NCI-H1694 (cell line): ENCODE measurements around the gene SERPINA12.

Experiments
- DNase-seq: peaks from one replicate; lab custom pipeline; 2025; lab: John Stamatoyannopoulos, UW

SERPINA12 gene

DNA sequence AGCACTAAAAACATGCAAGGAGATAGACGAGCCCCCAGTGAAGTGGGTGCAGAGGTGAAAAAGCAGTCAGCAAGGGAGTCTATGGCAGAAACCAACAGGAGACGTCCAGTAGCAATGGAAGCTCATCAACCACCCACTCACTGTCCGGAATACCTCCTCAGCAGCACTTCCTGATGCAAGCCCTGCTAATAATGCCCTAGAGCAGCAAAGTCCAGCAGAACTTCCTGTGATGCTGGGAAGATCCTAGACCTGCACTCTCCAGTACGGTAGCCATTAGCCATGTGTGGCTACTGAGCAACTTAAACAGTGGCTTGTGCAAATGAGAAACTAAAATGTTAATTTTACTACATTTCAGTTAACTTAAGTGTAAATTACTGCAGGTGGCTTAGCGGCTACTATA is 44.2 kb downstream of the SERPINA12 start:
- DNase-seq: no peak

GRCh38 chr14:94464290-94464689 is 45.0 kb downstream of the SERPINA12 start:
- no peak for DNase-seq

DNA sequence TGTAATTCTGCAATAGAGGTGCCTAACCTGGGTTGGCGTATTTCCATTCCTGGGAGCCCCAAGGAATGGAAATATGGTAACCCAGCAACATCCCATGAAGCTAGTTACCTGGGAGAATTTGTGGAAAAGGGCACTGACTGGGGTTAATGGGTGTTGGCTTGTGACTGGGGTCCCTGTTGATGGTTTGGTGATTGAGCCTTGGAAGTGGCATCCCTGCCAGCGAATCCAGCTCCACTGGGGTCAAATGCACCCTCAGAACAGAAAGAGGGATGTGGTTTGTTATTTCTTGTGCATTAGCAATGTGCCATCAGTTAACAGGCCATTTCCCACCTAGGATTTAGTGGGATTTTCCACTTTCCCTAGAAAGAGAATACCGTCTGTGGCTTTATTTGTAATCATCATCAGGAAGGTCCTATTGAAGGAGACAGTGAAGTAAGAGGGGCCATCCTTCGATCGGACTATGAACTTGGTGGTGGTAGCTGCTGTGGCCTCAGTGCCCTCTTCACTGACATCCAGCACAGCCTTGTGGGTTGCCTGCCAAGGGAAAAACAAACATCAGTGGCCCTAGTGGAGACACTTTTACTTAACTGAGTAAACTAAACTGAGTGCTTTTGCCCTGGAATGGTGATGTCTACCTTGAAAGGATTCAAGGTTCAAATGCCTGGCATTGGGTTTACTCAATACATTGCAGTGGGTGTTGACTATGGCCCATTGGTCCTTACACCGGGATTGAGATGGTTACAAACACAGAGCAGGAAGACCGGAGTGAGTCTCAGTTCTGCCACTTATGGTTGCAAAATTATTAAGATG is 46.3 kb downstream of the SERPINA12 start:
- no peak for DNase-seq

DNA sequence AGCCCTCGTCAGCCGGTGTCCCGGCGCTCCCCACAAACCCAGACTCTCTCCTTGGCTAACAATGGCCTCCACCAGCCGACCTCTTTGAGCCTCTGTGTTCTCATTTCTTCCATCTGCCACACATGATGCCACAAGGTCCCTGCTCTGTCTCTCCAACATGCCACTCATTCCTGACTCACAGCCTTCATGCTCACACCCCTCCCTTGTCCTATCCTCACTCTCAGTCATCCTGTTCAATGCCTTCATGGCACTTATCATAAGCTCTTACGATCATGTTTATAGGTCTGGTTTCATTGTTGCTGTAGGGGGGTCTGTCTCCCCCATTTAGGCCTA is 47.1 kb downstream of the SERPINA12 start:
- DNase-seq: no peak

- DNase-seq: no peak
Measured at GRCh38 chr14:94461526-94462218, 47.6 kb downstream of the SERPINA12 start.

DNA sequence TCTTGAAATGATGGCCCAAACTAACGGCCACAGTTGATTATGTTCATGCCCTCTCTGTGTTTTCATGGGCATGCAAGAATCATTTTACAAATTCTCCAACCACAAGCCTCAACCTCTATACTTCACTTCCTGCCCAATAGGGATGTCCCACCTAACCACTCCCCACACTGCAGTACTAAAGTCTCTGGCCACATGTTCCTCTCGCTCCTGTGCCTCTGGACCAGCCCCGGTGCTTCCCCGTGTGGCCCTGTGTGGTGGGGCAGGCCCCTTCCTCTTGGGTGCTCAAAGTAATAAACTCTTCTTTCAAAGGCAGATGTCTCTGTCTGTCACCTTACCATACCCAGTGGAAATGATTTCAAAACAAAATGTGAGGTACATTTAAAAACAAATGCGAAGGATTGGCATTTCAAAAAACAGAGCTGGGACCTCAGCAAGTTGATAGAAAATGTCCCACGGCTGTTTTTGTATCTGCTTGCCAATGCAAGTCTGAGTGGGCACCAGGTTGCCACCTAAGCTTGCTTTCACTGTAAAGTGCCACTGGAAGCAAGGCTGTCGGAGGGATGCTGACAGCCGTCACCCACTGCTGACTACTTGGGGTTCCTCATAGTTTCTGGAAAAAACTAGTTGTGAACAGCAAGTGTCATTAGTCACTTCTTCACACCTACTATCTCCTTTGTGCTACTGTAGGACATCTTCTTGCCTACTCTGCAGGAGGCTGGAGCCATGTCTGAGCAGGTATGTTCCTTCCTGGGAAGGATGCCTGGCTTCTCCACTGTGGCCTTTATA is 48.4 kb downstream of the SERPINA12 start:
- no peak for DNase-seq

- DNase-seq: no peak
Measured at GRCh38 chr14:94458558-94459205, 50.6 kb downstream of the SERPINA12 start.

GRCh38 chr14:94458096-94458495 is 51.2 kb downstream of the SERPINA12 start:
- no peak for DNase-seq

GRCh38 chr14:94455928-94456327 is 53.3 kb downstream of the SERPINA12 start:
- DNase-seq: no peak

GRCh38 chr14:94451826-94452225 is 57.4 kb downstream of the SERPINA12 start:
- DNase-seq: no peak

DNA sequence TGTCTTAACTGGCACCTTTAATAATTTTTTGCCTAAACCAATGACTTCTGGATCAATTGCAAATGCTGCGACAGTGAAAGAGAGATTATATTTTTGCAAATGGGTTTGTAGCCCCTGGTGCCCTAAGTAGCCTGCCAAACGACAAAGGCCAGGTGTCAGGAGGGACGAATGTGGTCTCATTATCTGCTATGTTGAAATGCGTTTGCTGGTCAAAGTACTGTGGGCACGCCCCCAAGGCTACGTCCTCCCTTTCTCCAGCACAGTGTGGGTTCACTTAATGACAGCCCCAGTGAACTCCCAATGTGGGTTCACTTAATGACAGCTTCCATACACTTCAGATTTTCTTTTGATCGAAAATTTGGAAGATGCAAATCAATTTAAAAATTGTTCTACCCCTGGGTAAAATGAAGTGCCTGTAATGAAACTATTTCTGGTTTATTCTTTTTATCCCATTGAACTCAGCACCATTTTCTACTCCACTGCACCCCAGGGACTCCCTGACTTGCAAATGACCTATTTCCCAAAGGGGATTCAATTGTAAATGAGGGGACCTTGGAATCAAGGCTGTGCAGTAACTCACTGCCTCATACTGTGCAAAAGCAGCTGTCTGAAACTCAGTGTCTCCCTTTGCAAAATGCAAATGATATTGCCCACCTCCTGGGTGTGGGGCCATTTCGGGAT is 58.0 kb downstream of the SERPINA12 start:
- DNase-seq: no peak

- no peak for DNase-seq
Measured at GRCh38 chr14:94450722-94451090, 58.6 kb downstream of the SERPINA12 start.

DNA sequence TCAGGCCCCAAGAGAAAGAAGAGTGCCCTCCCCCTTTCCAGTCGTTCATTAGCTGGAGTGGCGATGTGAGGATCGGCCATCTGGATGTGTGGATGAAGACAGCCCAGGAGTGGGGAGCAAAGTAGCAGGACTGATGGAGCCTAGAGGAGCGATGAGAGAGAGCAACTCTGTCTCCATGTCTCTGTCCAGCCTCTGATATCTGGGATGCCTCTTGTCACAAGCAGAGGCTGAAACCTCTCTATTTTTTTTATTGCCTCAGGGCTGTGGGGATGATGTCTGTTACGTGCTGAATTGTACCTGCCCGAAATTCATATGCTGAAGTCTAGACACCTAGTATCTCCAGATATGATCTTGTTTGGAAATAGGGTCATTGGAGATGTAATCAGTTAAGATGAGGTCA is 59.3 kb downstream of the SERPINA12 start:
- DNase-seq: no peak

DNA sequence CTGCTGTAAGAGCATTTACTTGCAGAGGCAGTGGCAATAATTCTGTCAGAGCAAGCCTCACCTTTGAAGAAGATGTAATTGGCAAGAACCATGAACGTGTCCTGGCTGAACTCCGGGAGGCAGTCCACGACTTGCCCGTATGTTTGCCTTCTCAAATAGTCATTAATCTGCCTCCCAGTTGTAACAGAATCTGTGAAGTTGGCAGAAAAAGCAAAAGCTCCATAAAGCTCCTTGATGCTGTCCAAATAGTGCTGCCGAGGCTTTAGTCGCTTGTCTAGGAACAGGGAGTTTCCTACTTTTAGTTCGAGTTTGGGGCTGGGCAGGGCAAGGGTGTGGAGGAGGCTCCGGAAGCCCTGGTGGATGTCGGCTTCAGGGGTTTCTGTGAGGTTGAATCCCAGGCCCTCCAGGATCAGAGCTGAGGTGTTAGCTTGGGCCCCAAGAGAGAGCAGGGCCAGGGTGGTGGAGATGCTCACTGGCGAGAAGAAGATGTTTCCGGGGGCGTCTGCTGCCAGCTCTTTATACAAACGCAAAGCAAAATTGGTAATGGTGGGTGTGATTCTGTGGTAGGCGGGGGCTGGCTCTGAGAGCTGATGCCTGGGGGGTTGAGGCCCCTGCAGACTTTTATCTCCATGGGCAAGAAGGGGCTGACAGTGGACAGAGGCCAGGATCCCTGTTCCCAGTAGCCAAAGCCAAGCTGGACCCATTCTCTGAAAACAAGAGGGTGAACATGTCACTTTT is 61.0 kb downstream of the SERPINA12 start:
- DNase-seq: peak; percentile 31

DNA sequence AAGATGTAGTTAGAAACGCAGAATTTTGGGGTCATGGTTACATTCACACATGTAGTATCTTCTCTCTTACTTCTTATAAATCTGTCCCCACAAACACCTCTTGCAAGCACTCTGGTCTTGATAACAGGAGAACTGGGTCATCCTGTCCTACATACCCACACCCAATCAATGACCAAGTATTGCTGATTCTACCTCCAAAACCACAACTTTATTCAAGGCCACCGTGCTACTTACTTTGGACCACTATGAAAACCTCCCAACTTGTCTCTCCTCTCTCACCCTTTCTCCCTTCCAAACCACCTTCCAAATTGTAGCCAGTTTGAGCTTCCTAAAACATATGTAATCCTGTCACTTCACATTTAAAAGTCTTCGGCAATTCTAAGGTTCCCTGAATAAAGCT is 62.1 kb downstream of the SERPINA12 start:
- no peak for DNase-seq

- no peak for DNase-seq
Measured at GRCh38 chr14:94446126-94446525, 63.1 kb downstream of the SERPINA12 start.

GRCh38 chr14:94445003-94445402 is 64.3 kb downstream of the SERPINA12 start:
- no peak for DNase-seq

GRCh38 chr14:94441531-94442205 is 67.6 kb downstream of the SERPINA12 start:
- DNase-seq: no peak

DNA sequence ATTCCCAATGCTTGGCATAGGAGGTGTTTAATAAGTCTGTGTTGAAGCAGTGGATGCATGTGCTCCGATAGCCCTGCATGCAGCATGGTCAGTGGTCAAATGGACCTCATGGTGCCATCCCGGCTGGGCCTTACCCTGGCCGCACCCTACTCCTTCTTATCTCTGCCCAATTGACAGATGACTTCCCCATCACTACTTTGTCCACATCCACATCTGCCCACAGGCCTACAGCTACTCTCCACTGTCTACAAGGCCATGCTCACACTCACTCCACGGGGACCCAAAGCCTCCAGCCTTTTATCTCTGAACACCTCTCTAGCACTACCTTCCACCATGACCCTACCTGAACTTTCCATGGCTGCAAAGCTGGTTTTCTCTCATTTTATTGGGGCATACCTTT is 68.1 kb downstream of the SERPINA12 start:
- no peak for DNase-seq

DNA sequence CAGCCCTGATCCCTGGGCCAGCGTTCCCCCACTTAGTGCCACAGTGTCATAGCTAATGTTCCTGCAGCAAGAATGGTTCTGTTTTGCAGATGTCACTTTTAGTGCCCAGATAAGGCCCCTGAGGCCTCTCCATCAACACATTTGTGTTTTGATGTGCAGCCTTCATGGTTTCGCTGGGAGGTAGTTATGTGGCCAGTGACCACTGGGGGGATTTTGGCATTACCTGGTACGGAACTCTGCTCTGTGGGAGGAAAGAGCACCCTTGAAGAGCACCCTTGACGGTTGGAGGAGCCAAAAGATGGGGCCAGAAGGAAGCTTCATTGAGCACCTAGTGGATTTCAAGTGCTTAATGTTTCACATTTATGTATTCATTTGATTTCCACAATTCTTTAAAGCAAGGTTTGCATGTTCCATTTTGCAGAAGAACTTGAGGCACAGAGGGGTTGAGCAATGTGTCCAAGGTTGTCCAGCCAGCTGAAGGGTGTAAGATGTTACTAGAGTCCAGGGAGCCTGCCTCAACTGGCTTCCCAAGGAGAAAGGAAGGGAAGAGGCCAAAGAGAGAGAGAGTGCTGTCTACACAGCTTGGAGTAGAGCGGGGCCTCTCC is 69.7 kb downstream of the SERPINA12 start:
- DNase-seq: no peak
